GM19239 (cell line): ENCODE results near the gene KLK3.
"Not testable (repeated sequence)": the region's sequence is repeated elsewhere in the genome, so short reads cannot be mapped to it uniquely, and the experiment has no call there.

Experiments used
- DNase-seq: peaks from one replicate; pipeline ENCODE4 v3.0.0; 2011; ENCODE audit warnings: low spot score; ENCODE audit not compliant: insufficient read length
- FAIRE-seq: peaks from 2 replicates; lab custom pipeline; 2011; peaks lifted over from hg19 to GRCh38; lab: Jason Lieb, UNC

Gene KLK3

DNA sequence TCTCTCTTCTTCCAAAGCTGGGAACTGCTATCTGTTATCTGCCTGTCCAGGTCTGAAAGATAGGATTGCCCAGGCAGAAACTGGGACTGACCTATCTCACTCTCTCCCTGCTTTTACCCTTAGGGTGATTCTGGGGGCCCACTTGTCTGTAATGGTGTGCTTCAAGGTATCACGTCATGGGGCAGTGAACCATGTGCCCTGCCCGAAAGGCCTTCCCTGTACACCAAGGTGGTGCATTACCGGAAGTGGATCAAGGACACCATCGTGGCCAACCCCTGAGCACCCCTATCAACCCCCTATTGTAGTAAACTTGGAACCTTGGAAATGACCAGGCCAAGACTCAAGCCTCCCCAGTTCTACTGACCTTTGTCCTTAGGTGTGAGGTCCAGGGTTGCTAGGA, 5.1 kb downstream of the KLK3 start:
- FAIRE-seq, result no peak
- DNase-seq, result no peak

GRCh38 chr19:50861010-50861409, 6.3 kb downstream of the KLK3 start:
- no peak for FAIRE-seq
- no peak for DNase-seq

DNA sequence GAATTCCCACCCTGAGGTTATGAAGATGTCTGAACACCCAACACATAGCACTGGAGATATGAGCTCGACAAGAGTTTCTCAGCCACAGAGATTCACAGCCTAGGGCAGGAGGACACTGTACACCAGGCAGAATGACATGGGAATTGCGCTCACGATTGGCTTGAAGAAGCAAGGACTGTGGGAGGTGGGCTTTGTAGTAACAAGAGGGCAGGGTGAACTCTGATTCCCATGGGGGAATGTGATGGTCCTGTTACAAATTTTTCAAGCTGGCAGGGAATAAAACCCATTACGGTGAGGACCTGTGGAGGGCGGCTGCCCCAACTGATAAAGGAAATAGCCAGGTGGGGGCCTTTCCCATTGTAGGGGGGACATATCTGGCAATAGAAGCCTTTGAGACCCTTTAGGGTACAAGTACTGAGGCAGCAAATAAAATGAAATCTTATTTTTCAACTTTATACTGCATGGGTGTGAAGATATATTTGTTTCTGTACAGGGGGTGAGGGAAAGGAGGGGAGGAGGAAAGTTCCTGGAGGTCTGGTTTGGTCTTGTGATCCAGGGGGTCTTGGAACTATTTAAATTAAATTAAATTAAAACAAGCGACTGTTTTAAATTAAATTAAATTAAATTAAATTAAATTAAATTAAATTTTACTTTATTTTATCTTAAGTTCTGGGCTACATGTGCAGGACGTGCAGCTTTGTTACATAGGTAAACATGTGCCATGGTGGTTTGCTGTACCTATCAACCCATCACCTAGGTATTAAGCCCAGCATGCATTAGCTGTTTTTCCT, 7.0 kb downstream of the KLK3 start:
- FAIRE-seq (no peak), DNase-seq (no peak)

GRCh38 chr19:50869479-50869878, 14.8 kb downstream of the KLK3 start:
- DNase-seq (no peak), FAIRE-seq (no peak)

DNA sequence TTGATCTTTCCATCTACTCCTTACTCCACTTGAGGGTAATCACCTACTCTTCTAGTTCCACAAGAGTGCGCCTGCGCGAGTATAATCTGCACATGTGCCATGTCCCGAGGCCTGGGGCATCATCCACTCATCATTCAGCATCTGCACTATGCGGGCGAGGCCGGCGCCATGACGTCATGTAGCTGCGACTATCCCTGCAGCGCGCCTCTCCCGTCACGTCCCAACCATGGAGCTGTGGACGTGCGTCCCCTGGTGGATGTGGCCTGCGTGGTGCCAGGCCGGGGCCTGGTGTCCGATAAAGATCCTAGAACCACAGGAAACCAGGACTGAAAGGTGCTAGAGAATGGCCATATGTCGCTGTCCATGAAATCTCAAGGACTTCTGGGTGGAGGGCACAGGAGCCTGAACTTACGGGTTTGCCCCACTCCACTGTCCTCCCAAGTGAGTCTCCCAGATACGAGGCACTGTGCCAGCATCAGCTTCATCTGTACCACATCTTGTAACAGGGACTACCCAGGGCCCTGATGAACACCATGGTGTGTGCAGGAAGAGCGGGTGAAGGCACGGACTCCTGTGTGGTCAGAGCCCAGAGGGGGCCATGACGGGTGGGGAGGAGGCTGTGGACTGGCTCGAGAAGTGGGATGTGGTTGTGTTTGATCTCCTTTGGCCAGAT, 15.8 kb downstream of the KLK3 start:
- DNase-seq, result no peak
- no peak for FAIRE-seq

GRCh38 chr19:50873056-50873455, 18.3 kb downstream of the KLK3 start, which contains the start of gene KLK2:
Gene KLK2 (plus strand): TSS chr19:50873439. CDS start chr19:50873474, 35 bp downstream.
- DNase-seq (no peak), FAIRE-seq (no peak)

- DNase-seq (no peak), FAIRE-seq (no peak)
Measured at GRCh38 chr19:50874211-50874610, 19.5 kb downstream of the KLK3 start.

GRCh38 chr19:50875795-50876422, 21.2 kb downstream of the KLK3 start:
- DNase-seq (peak; percentile 46), FAIRE-seq (peak; percentile 79)

- FAIRE-seq (no peak), DNase-seq (no peak)
Measured at GRCh38 chr19:50876456-50876855, 21.7 kb downstream of the KLK3 start.

DNA sequence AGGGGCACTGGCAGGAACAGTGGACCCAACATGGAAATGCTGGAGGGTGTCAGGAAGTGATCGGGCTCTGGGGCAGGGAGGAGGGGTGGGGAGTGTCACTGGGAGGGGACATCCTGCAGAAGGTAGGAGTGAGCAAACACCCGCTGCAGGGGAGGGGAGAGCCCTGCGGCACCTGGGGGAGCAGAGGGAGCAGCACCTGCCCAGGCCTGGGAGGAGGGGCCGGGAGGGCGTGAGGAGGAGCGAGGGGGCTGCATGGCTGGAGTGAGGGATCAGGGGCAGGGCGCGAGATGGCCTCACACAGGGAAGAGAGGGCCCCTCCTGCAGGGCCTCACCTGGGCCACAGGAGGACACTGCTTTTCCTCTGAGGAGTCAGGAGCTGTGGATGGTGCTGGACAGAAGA, 22.6 kb downstream of the KLK3 start:
- no peak for FAIRE-seq
- no peak for DNase-seq

DNA sequence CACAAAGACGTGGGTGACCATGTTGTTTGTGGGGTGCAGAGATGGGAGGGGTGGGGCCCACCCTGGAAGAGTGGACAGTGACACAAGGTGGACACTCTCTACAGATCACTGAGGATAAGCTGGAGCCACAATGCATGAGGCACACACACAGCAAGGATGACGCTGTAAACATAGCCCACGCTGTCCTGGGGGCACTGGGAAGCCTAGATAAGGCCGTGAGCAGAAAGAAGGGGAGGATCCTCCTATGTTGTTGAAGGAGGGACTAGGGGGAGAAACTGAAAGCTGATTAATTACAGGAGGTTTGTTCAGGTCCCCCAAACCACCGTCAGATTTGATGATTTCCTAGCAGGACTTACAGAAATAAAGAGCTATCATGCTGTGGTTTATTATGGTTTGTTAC, 24.1 kb downstream of the KLK3 start:
- no peak for DNase-seq
- FAIRE-seq, result no peak

DNA sequence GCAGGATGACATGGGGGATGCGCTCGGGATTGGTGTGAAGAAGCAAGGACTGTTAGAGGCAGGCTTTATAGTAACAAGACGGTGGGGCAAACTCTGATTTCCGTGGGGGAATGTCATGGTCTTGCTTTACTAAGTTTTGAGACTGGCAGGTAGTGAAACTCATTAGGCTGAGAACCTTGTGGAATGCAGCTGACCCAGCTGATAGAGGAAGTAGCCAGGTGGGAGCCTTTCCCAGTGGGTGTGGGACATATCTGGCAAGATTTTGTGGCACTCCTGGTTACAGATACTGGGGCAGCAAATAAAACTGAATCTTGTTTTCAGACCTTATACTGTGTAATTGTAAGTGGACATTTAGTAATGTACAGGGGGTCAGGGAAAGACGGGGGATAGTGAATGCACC, 25.5 kb downstream of the KLK3 start:
- no peak for FAIRE-seq
- DNase-seq, result no peak

DNA sequence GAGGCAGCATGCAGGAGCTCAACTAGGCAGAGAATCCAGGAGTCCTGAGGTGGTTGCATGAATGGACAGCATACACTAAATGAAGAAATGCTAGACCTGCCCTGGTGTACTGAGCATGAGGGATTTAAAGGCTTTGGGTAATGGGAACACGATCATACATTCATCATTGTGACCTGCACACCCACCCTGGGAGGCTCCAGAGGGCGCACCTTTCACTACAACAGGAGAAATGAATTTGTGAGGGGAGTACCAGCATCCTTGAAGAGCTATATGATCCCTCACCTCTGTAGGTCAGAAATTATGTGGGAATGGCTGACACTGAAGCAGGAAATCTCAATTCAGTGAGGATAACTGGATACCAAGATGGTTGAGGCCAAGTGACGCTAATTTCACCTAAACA, 27.5 kb downstream of the KLK3 start:
- no peak for DNase-seq
- FAIRE-seq, result no peak

GRCh38 chr19:50889638-50890037, 34.9 kb downstream of the KLK3 start:
- FAIRE-seq, result no peak
- DNase-seq, result no peak

GRCh38 chr19:50890422-50891252, 35.9 kb downstream of the KLK3 start:
- FAIRE-seq (no peak), DNase-seq (no peak)

DNA sequence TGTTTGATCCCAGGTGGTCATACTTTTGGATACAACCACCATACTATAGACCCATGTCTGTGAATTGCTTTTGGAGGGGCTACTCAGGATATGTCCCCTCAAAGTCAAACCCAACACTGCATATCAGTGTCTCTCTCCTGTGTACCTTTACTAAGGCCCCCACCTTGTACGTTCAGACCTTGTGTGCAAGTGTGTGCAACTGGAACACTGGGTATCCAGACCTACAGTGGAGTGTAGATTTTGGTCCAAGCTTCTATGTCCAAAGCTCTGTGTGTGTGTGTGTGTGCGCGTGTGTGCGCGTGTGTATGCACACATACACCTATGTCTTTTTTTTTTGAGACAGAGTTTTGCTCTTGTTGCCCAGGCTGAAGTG, 36.5 kb downstream of the KLK3 start:
- DNase-seq (no peak), FAIRE-seq (no peak)

DNA sequence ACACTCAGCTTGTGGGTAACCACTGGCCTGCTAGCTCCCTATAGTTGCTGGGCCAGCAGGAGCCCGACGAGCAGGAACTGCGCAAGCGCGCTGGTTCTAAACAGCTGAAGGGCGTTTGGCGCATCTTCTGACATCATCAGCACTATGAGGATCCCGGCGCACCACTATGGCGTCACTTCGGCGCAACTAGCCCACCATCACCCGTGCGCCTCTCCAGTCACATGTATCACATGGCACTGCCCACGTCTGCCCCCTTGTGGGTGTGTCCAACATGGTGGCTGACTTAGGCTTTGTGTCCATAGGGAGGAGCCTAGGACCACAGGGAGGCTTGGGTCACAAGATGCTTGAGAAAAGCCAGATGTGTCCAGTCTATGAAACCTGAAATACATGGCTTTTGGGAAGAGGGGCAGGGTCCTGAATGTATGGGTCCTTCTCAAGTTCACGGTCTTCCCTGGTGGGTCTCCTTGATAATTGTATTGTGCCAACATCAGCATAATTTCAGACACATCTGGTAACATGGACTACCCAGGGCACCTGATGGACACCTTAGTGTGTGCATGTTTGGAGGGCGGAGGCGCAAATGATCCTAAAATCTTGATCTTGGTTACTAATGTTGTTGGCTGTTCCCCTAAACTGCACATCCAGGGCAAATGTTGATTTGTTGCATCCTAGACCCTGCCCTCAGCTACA, 38.5 kb downstream of the KLK3 start:
- FAIRE-seq, result no peak

DNA sequence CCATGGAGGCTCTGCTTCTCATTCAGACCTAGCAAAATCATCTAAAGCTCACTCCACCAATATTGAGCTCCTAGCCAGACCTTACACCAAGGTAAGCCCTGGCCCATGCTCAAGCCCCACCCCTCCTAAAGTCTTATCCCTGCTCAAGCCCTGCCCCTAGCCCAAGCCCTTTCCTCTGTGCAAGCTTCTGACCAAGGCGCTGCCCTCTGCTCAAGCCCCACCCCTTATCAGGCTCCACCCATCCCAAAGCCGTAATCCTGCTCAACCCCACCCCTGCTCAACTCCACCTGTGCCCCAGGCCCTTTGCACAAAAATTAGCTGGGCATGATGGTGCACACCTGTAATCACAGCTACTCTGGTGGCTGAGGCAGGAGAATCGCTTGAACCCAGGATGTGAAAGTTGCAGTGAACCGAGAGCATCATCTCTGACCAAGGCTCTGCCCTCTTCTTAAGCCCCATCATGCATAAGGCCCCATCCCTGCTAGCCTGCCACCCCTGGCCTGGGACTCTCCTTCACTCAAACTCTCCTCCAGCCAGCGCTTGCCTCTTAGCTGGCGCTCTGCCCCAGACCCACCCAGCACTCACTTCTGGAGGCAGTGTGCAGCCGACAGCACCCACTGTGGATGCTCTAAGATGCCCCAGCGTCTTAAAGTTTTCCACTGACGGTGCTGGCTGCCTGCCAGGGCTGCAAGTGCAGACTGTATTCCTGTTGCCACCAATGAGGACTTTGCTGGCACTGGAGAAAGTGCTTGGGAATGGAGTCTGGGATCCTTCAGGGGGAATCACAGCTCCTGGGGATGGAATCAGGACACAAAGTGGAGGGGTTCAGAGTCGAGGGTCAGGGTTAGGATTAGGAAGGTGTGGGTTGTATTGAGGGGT, 40.0 kb downstream of the KLK3 start:
- no peak for DNase-seq
- no peak for FAIRE-seq

More for the DNA sequence above, 38.5 kb downstream of the KLK3 start:
- no peak for DNase-seq

- FAIRE-seq, DNase-seq: not testable (repeated sequence)
Measured at GRCh38 chr19:50896089-50896590, 41.4 kb downstream of the KLK3 start.
